ENCODE results near the gene KRTAP4-3.
"Not testable (repeated sequence)": the region's sequence is repeated elsewhere in the genome, so short reads cannot be mapped to it uniquely, and the experiment has no call there.

DNA sequence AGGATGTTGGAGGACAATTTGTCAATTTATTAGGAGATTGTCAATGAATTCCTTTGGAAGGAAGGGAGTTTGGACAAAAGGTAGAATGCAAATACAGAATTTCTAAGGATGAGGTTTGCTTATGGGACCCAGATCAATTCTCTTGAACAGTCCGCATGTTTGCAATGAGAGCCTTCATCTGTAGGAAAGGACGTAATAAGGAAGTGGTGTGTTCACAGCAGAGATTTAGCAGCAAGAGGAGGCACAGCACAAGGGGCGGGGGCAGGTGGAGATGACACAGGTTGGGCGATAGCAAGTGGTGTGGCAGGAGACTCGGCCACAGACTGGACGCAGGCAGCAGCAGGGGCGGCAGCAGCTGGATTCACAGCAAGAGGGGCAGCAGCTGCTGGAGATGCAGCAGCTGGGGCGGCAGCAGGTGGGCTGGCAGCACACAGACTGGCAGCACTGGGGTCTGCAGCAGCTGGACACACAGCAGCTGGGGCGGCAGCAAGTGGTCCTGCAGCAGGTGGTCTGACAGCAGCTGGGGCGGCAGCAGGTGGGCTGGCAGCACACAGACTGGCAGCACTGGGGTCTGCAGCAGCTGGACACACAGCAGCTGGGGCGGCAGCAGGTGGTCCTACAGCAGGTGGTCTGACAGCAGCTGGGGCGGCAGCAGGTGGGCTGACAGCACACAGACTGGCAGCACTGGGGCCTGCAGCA is 44.6 kb downstream of the KRTAP4-3 start:
- TF ChIP-seq, protein P1, sequence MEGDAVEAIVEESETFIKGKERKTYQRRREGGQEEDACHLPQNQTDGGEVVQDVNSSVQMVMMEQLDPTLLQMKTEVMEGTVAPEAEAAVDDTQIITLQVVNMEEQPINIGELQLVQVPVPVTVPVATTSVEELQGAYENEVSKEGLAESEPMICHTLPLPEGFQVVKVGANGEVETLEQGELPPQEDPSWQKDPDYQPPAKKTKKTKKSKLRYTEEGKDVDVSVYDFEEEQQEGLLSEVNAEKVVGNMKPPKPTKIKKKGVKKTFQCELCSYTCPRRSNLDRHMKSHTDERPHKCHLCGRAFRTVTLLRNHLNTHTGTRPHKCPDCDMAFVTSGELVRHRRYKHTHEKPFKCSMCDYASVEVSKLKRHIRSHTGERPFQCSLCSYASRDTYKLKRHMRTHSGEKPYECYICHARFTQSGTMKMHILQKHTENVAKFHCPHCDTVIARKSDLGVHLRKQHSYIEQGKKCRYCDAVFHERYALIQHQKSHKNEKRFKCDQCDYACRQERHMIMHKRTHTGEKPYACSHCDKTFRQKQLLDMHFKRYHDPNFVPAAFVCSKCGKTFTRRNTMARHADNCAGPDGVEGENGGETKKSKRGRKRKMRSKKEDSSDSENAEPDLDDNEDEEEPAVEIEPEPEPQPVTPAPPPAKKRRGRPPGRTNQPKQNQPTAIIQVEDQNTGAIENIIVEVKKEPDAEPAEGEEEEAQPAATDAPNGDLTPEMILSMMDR (IDR thresholded peaks at IDR 0.05; ENCODE audit: low read length): not testable (repeated sequence)
- not testable (repeated sequence) for TF ChIP-seq EZH2 (IDR thresholded peaks at IDR 0.05; ENCODE audit: borderline replicate concordance, low read length)

All from OCI-LY1 (cell line).